A549 (cell line): ENCODE results near the gene TSPAN18. TPM values are rescaled to one million over a fixed set of nuclear protein-coding genes. Genes with fewer than 3 reads are reported as not detected.

Source experiments
- ATAC-seq, 2 experiments: fragments of 200-7000 bp in 1 of 2; fragments of >200 bp in 1 of 2; cut with Nextera tagmentation in 1 of 2; cut with Tn5 transposase in 1 of 2; 3 replicates each; pipeline versions ENCODE4 v1.8.0 to v1.9.1; 2018 to 2020; ENCODE audit warnings: mild to moderate bottlenecking in 1 of 2, moderate library complexity in 1 of 2
- CTCF ChIA-PET: fragments of 300-600 bp; sonication (Branson Sonifier 250); formaldehyde crosslinking; extraction: SDS; loops from one replicate; lab custom pipeline; 2021; ENCODE audit warnings: antibody characterized with exemption, inconsistent platforms; lab: Yijun Ruan, JAX
- POLR2A ChIA-PET: fragments of 350-600 bp; formaldehyde crosslinking; extraction: SDS; loops from one replicate; lab custom pipeline; 2021; ENCODE audit warnings: antibody characterized with exemption, inconsistent platforms; lab: Yijun Ruan, JAX
- DNase-seq, 2 experiments: peaks; one replicate each; pipeline versions ENCODE4 v3.0.0 to v3.0.0-alpha.2; 2011 to 2016; ENCODE audit warnings: low read depth in 1 of 2, low spot score in 1 of 2
- FAIRE-seq: peaks from 2 replicates; lab custom pipeline; 2011; peaks lifted over from hg19 to GRCh38; lab: Jason Lieb, UNC
- H3K27ac ChIP-seq, 2 experiments: fragments of >200 bp; sonication (Bioruptor Twin); formaldehyde crosslinking; 3 replicates each; pipeline ENCODE4 v1.5.1; 2016 to 2017
- H3K4me1 ChIP-seq: fragments of >200 bp; sonication (Bioruptor Twin); formaldehyde crosslinking; 3 replicates; pipeline ENCODE4 v1.6.1; 2016
- H3K4me2 ChIP-seq: fragments of >200 bp; sonication (Bioruptor Twin); formaldehyde crosslinking; 3 replicates; pipeline ENCODE4 v1.6.1; 2016
- H3K4me3 ChIP-seq: fragments of >200 bp; sonication (Bioruptor Twin); formaldehyde crosslinking; 3 replicates; pipeline ENCODE4 v1.5.1; 2016
- H3K9me3 ChIP-seq: fragments of >200 bp; sonication (Bioruptor Twin); formaldehyde crosslinking; 3 replicates; pipeline ENCODE4 v1.6.1; 2016
- BHLHE40 ChIP-seq: IDR thresholded peaks from 2 replicates; pipeline ENCODE4 v1.6.1; 2012; ENCODE audit warnings: low read depth, low read length, inconsistent platforms
- CEBPB ChIP-seq, 2 experiments: fragments of >200 bp in 1 of 2; sonication (Bioruptor Twin) in 1 of 2; formaldehyde crosslinking in 1 of 2; IDR thresholded peaks; 2 replicates each; pipeline ENCODE4 v1.6.1; 2012 to 2016
- CHD2 ChIP-seq: fragments of 150-350 bp; IDR thresholded peaks from 2 replicates; pipeline ENCODE4 v1.6.1; 2014; ENCODE audit warnings: low read length; ENCODE audit not compliant: partially characterized antibody
- CTCF ChIP-seq: fragments of >200 bp; sonication (Bioruptor Twin); formaldehyde crosslinking; IDR thresholded peaks from 3 replicates; pipeline ENCODE4 v1.5.1; 2016
- E2F6 ChIP-seq: IDR thresholded peaks from 2 replicates; pipeline ENCODE4 v1.6.1; 2012; ENCODE audit warnings: low read depth, borderline replicate concordance
- ELK1 ChIP-seq: fragments of 150-350 bp; IDR thresholded peaks from 2 replicates; pipeline ENCODE4 v1.6.1; 2014; ENCODE audit warnings: low read depth, mild to moderate bottlenecking, low read length
- HDAC2 ChIP-seq: fragments of 200-600 bp; sonication (generic); IDR thresholded peaks from 2 replicates; pipeline ENCODE4 v1.6.1; 2016
- HEYL ChIP-seq: fragments of 250-450 bp; sonication (Bioruptor Pico); IDR thresholded peaks from 2 replicates; pipeline ENCODE4 v1.8.0; 2021; ENCODE audit warnings: mild to moderate bottlenecking, moderate library complexity
- HMGXB4 ChIP-seq: fragments of 250-450 bp; sonication (Bioruptor Pico); IDR thresholded peaks from 2 replicates; pipeline ENCODE4 v1.5.0; 2021; ENCODE audit warnings: mild to moderate bottlenecking, moderate library complexity, borderline replicate concordance
- JUNB ChIP-seq: fragments of >200 bp; sonication (Bioruptor Twin); formaldehyde crosslinking; IDR thresholded peaks from 2 replicates; pipeline ENCODE4 v1.6.1; 2016
- KDM1A ChIP-seq: fragments of 200-600 bp; sonication (generic); IDR thresholded peaks from 2 replicates; pipeline ENCODE4 v1.6.1; 2016; ENCODE audit warnings: low read depth, mild to moderate bottlenecking
- MAX ChIP-seq: IDR thresholded peaks from 2 replicates; pipeline ENCODE4 v1.6.1; 2012
- NFE2L2 ChIP-seq: fragments of 150-350 bp; conservative IDR thresholded peaks from 2 replicates; pipeline ENCODE4 v1.6.1; 2014; ENCODE audit warnings: low read length
- PBX3 ChIP-seq: IDR thresholded peaks from 2 replicates; pipeline ENCODE4 v1.6.1; 2012
- RAD21 ChIP-seq, 2 experiments: fragments of >200 bp in 1 of 2; sonication (Bioruptor Twin) in 1 of 2; formaldehyde crosslinking in 1 of 2; IDR thresholded peaks in 1 of 2; conservative IDR thresholded peaks in 1 of 2; 2 replicates in 1 of 2; 3 replicates in 1 of 2; pipeline ENCODE4 v1.6.1; 2012 to 2018; ENCODE audit warnings: inconsistent platforms in 1 of 2
- SMC3 ChIP-seq: fragments of >200 bp; sonication (Bioruptor Twin); formaldehyde crosslinking; IDR thresholded peaks from 3 replicates; pipeline ENCODE4 v1.6.1; 2018; ENCODE audit warnings: inconsistent platforms
- TFCP2L1 ChIP-seq: fragments of 250-450 bp; sonication (Bioruptor Pico); IDR thresholded peaks from 2 replicates; pipeline ENCODE4 v1.5.0; 2021; ENCODE audit warnings: mild to moderate bottlenecking
- USF2 ChIP-seq: fragments of 450-650 bp; IDR thresholded peaks from 2 replicates; pipeline ENCODE4 v1.6.1; 2014; ENCODE audit warnings: antibody characterized with exemption
- WGBS: methylation state at CpG from one replicate; pipeline ENCODE4 v1.1.6; 2017; ENCODE audit errors: missing lambda C conversion rate; 5-methylcytosine and 5-hydroxymethylcytosine counted together
- polyA plus RNA-seq, 4 experiments: library from polyadenylated mRNA; depleted of rRNA in 3 of 4; stranded (reverse); fragments of >200 nt; fragmentation: RNase III in 1 of 4; extraction: RNeasy Plus Mini Kit Qiagen cat#74134 plus additional on column Dnase treatment in 1 of 4; gene quantifications; 2 replicates in 3 of 4; 3 replicates in 1 of 4; pipeline ENCODE4 v1.2.3, GENCODE V29; 2011 to 2017

Gene TSPAN18
- polyA plus RNA-seq, 2 of the 4 experiments (the other 2 are of a cell fraction) = 0.81 to 4.5 TPM

- no peaks in the 10 kb centered on the region for H3K9me3 ChIP-seq
- ChIA-PET POLR2A (interaction anchor here (0.8 to 1.2 kb wide), 3 partner anchors 10 to 166 kb away, joined by 3 read pairs; no protein-coding TSS in a partner anchor), CTCF (interaction anchor here (0.5 to 24.5 kb wide), 87 partner anchors 5 to 835 kb away, joined by 3 to 1740 read pairs (median 4); partner anchors contain the start of gene TP53I11)
- ATAC-seq = peak; percentile 88 to 93
- 0 out of 3 replicates have a peak, but pooled peaks cover 3% of the 10 kb centered on the region for H3K4me1 ChIP-seq
- 0 out of 3 replicates have a peak overlapping the region, but pooled peaks have one; percentile 32 for H3K4me2 ChIP-seq
- DNase-seq = peak; percentile 68 to 80
- 19% methylated on average over 12 of the region's 20 CpGs for WGBS
- H3K4me3 ChIP-seq = no peak overlapping the region
- TF ChIP-seq PBX3 = no peak
- TF ChIP-seq KDM1A = no peak
- peak; percentile 96 for TF ChIP-seq SMC3
- peak; percentile 97 for TF ChIP-seq RAD21 (conservative IDR thresholded peaks at IDR 0.05 in 1 of 2, IDR thresholded peaks at IDR 0.05 in 1 of 2)
- TF ChIP-seq CTCF = peak; percentile 88
- TF ChIP-seq HDAC2 = no peak
- FAIRE-seq = no peak
- H3K27ac ChIP-seq = no peak overlapping the region
Observed at GRCh38 chr11:44936525-44936924, 209.8 kb downstream of the TSPAN18 start.

GRCh38 chr11:44936951-44937543 is 210.3 kb downstream of the TSPAN18 start:
- ATAC-seq (peak; percentile 10 to 29; a peak in 3 of 6 replicates), DNase-seq (no peak), FAIRE-seq (no peak)
- no peak overlapping the region for H3K4me2 ChIP-seq
- POLR2A ChIA-PET = interaction anchor here (0.8 to 1.2 kb wide), 2 partner anchors 163 to 165 kb away, joined by 3 read pairs; no protein-coding TSS in a partner anchor
- no peaks in the 10 kb centered on the region for H3K9me3 ChIP-seq
- CTCF ChIA-PET = interaction anchor here (0.6 to 24.5 kb wide), 65 partner anchors 5 to 724 kb away, joined by 3 to 1740 read pairs (median 4); partner anchors contain the start of gene TP53I11
- 0 out of 3 replicates have a peak, but pooled peaks cover 3% of the 10 kb centered on the region for H3K4me1 ChIP-seq
- no peak overlapping the region for H3K4me3 ChIP-seq
- WGBS = 65% methylated on average over 11 of the region's 12 CpGs
- H3K27ac ChIP-seq = no peak overlapping the region
- TF ChIP-seq MAX (no peak), TFCP2L1 (CRISPR knock-in tag) (no peak), CHD2 (no peak)

- POLR2A ChIA-PET = no interaction called here
- H3K9me3 ChIP-seq = no peaks in the 10 kb centered on the region
- TF ChIP-seq USF2 (no peak), HDAC2 (no peak)
- TF ChIP-seq, all 56 proteins: peak for 0
- WGBS = 96% methylated on average over 16 of the region's 19 CpGs
- no peak for ATAC-seq
- Histone ChIP-seq H3K4me1 (0 out of 3 replicates have a peak, but pooled peaks cover 3% of the 10 kb centered on the region), H3K4me3 (no peak overlapping the region), H3K4me2 (no peak overlapping the region), H3K27ac (no peak overlapping the region)
- CTCF ChIA-PET = interaction anchor here (0.8 to 24.5 kb wide), 12 partner anchors 7 to 395 kb away, joined by 3 to 1740 read pairs (median 6); no protein-coding TSS in a partner anchor
- no peak for DNase-seq
- no peak for FAIRE-seq
Observed at GRCh38 chr11:44938066-44938691, 211.4 kb downstream of the TSPAN18 start.

- 89% methylated on average over 22 of the region's 22 CpGs for WGBS
- no peak overlapping the region for H3K27ac ChIP-seq
- no peaks in the 10 kb centered on the region for H3K9me3 ChIP-seq
- no peak for DNase-seq
- POLR2A ChIA-PET = no interaction called here
- no peak for FAIRE-seq
- no peak overlapping the region for H3K4me2 ChIP-seq
- peak in 1 of 2 experiments; percentile 25; a peak in 3 of 6 replicates for ATAC-seq
- H3K4me1 ChIP-seq = 0 out of 3 replicates have a peak, but pooled peaks cover 3% of the 10 kb centered on the region
- H3K4me3 ChIP-seq = no peak overlapping the region
- CTCF ChIA-PET = interaction anchor here (1.0 to 24.5 kb wide), 6 partner anchors 8 to 152 kb away, joined by 3 to 1740 read pairs (median 5); partner anchors contain the start of gene TP53I11
- TF ChIP-seq E2F6 = no peak
- TF ChIP-seq HEYL (CRISPR knock-in tag) = no peak
- no peak for TF ChIP-seq HMGXB4 (CRISPR knock-in tag)
- TF ChIP-seq BHLHE40 = no peak
- no peak for TF ChIP-seq JUNB
- TF ChIP-seq CEBPB (IDR thresholded peaks at IDR 0.05) = no peak
- TF ChIP-seq ELK1 = no peak
- TF ChIP-seq NFE2L2 = no peak
Observed at GRCh38 chr11:44939673-44940395, 213.1 kb downstream of the TSPAN18 start.
